PC-9 (cell line): ENCODE data around the gene POLA2. TPM values are rescaled to one million over a fixed set of nuclear protein-coding genes. Genes with fewer than 3 reads are reported as not detected.
A peak's percentile ranks its signal among the peaks of the same experiment; 100 is the strongest.

ENCODE experiments used
- BruUV-seq: library from RNA; stranded (reverse); fragments of 400-500 nt; replicated peaks from 2 replicates; lab custom pipeline; 2021; lab: Mats Ljungman, UMichigan
- CTCF ChIA-PET: fragments of 300-600 bp; sonication (Branson Sonifier 250); formaldehyde crosslinking; loops from one replicate; lab custom pipeline; 2022; ENCODE audit warnings: antibody characterized with exemption; lab: Charles Lee
- POLR2A ChIA-PET: fragments of 300-600 bp; sonication (Branson Sonifier 250); formaldehyde crosslinking; loops from one replicate; lab custom pipeline; 2022; ENCODE audit warnings: antibody characterized with exemption; ENCODE audit not compliant: unreplicated experiment; lab: Charles Lee
- DNase-seq, 2 experiments: peaks; one replicate each; pipeline versions ENCODE4 v3.0.0 to v3.0.0-alpha.2; 2015 to 2022; ENCODE audit warnings: mixed read lengths in 1 of 2
- H2AFZ ChIP-seq: fragments of 200-600 bp; sonication (generic); 2 replicates; pipeline ENCODE4 v1.8.1; 2017; ENCODE audit warnings: antibody characterized with exemption
- H3F3A ChIP-seq: fragments of 200-600 bp; sonication (generic); 2 replicates; pipeline ENCODE4 v1.8.1; 2017; ENCODE audit warnings: antibody characterized with exemption, mild to moderate bottlenecking, low read depth; ENCODE audit not compliant: insufficient read depth
- H3K27ac ChIP-seq: fragments of 200-600 bp; sonication (generic); 2 replicates; pipeline ENCODE4 v1.6.1; 2016; ENCODE audit warnings: mixed run types
- H3K27me3 ChIP-seq: fragments of 200-600 bp; sonication (generic); 2 replicates; pipeline ENCODE4 v1.6.1; 2016; ENCODE audit warnings: low read depth, mixed run types; ENCODE audit not compliant: insufficient read depth
- H3K36me3 ChIP-seq: fragments of 200-600 bp; sonication (generic); 2 replicates; pipeline ENCODE4 v1.6.1; 2016; ENCODE audit warnings: low read depth, mixed run types
- H3K4me1 ChIP-seq: fragments of 200-600 bp; sonication (generic); replicated peaks from 2 replicates; pipeline ENCODE4 v1.6.1; 2016; ENCODE audit warnings: mixed run types; ENCODE audit not compliant: insufficient read depth
- H3K4me2 ChIP-seq: fragments of 200-600 bp; sonication (generic); 2 replicates; pipeline ENCODE4 v1.6.1; 2017; ENCODE audit warnings: mixed run types
- H3K4me3 ChIP-seq: fragments of 200-600 bp; sonication (generic); 2 replicates; pipeline ENCODE4 v1.6.1; 2016; ENCODE audit warnings: mixed run types
- H3K79me2 ChIP-seq: fragments of 200-600 bp; sonication (generic); 2 replicates; pipeline ENCODE4 v1.6.1; 2017; ENCODE audit warnings: low read depth, mixed run types
- H3K9me2 ChIP-seq: fragments of 200-600 bp; sonication (generic); 2 replicates; pipeline ENCODE4 v1.8.1; 2017; ENCODE audit warnings: mild to moderate bottlenecking; ENCODE audit not compliant: insufficient read depth
- H3K9me3 ChIP-seq: fragments of 200-600 bp; sonication (generic); 2 replicates; pipeline ENCODE4 v1.8.1; 2016; ENCODE audit warnings: low read depth; ENCODE audit not compliant: insufficient read depth
- H4K20me1 ChIP-seq: fragments of 200-600 bp; sonication (generic); 2 replicates; pipeline ENCODE4 v1.8.1; 2017; ENCODE audit not compliant: insufficient read depth
- CTCF ChIP-seq: fragments of 200-600 bp; sonication (generic); conservative IDR thresholded peaks from 2 replicates; pipeline ENCODE4 v1.6.1; 2017; ENCODE audit warnings: mixed run types, antibody characterized with exemption, mild to moderate bottlenecking, moderate library complexity
- EZH2 ChIP-seq: fragments of 200-600 bp; sonication (generic); IDR thresholded peaks from 2 replicates; pipeline ENCODE4 v1.8.0; 2017; ENCODE audit warnings: antibody characterized with exemption, low read depth
- intact Hi-C: fragments of 100-400 bp; cut with micrococcal nuclease; formaldehyde crosslinking; loops from one replicate; pipeline ENCODE4 v1.10.0; 2022; ENCODE audit not compliant: unreplicated experiment
- total RNA-seq: library from RNA; stranded (reverse); gene quantifications from 2 replicates; pipeline ENCODE4 v1.2.3, GENCODE V29; 2021

Gene POLA2
- total RNA-seq, 1 experiment from 2014 or later, result 39.3 TPM

GRCh38 chr11:65327021-65327420, 65.3 kb downstream of the POLA2 start:
- Histone ChIP-seq H3K36me3 (peaks cover 7% of the 10 kb centered on the region), H3F3A (peaks cover 42% of the 10 kb centered on the region; the same call in 1 of the 2 replicates), H3K4me1 (peaks cover 7% of the 10 kb centered on the region), H2AFZ (no peak overlapping the region), H3K9me3 (no peaks in the 10 kb centered on the region), H3K9me2 (no peaks in the 10 kb centered on the region), H3K79me2 (0 out of 2 replicates have a peak, but pooled peaks cover 3% of the 10 kb centered on the region), H3K4me2 (no peak overlapping the region), H3K27ac (no peak overlapping the region), H3K27me3 (no peaks in the 10 kb centered on the region), H4K20me1 (peaks cover 9% of the 10 kb centered on the region), H3K4me3 (no peak overlapping the region)
- ChIA-PET POLR2A (interaction anchor here (0.7 kb wide), 1 partner anchor 52 kb away, joined by 20 read pairs; no protein-coding TSS in a partner anchor), CTCF (interaction anchor here (0.5 to 0.7 kb wide), 2 partner anchors 52 to 905 kb away, joined by 3 to 10 read pairs; no protein-coding TSS in a partner anchor)
- no peak for DNase-seq
- no TSS peak for BruUV-seq
- TF ChIP-seq CTCF (no peak), EZH2 (no peak)
- intact Hi-C loops, result no loop called here

GRCh38 chr11:65329478-65329877, 67.7 kb downstream of the POLA2 start:
- DNase-seq, result no peak
- Histone ChIP-seq H3F3A (peaks cover 36% of the 10 kb centered on the region; the same call in 1 of the 2 replicates), H3K9me3 (no peaks in the 10 kb centered on the region), H3K4me1 (peaks cover 8% of the 10 kb centered on the region), H3K4me3 (peak overlapping the region; percentile 4; the same call in 1 of the 2 replicates), H2AFZ (peak overlapping the region; percentile 71), H3K36me3 (no peaks in the 10 kb centered on the region), H3K79me2 (peaks cover 8% of the 10 kb centered on the region), H4K20me1 (no peaks in the 10 kb centered on the region), H3K9me2 (no peaks in the 10 kb centered on the region), H3K27me3 (no peaks in the 10 kb centered on the region), H3K4me2 (peak overlapping the region; percentile 67), H3K27ac (peak overlapping the region; percentile 26; the same call in 1 of the 2 replicates)
- no peak for TF ChIP-seq EZH2
- TF ChIP-seq CTCF, result no peak
- intact Hi-C loops, result no loop called here
- POLR2A ChIA-PET, result interaction anchor here (0.6 to 0.8 kb wide), 5 partner anchors 40 to 1744 kb away, joined by 3 to 16 read pairs (median 3); no protein-coding TSS in a partner anchor
- CTCF ChIA-PET, result interaction anchor here (0.5 to 4.9 kb wide), 19 partner anchors 9 to 975 kb away, joined by 3 to 102 read pairs (median 4); partner anchors contain the start of genes CDC42EP2 and POLA2
- BruUV-seq, result no TSS peak

- H3F3A ChIP-seq, result peaks cover 36% of the 10 kb centered on the region; the same call in 1 of the 2 replicates
- intact Hi-C loops, result loop anchor here (1.0 to 5.0 kb wide), 4 partner anchors 13 to 218 kb away; partner anchors contain the start of gene TM7SF2
- H3K27ac ChIP-seq, result peak overlapping the region; percentile 26; the same call in 1 of the 2 replicates
- no peaks in the 10 kb centered on the region for H3K36me3 ChIP-seq
- BruUV-seq, result no TSS peak
- peak overlapping the region; percentile 71 for H2AFZ ChIP-seq
- no peaks in the 10 kb centered on the region for H4K20me1 ChIP-seq
- ChIA-PET POLR2A (interaction anchor here (0.6 to 0.8 kb wide), 5 partner anchors 41 to 1743 kb away, joined by 3 to 16 read pairs (median 3); no protein-coding TSS in a partner anchor), CTCF (interaction anchor here (0.5 to 4.9 kb wide), 18 partner anchors 9 to 975 kb away, joined by 3 to 102 read pairs (median 4); partner anchors contain the start of genes CDC42EP2 and POLA2)
- H3K27me3 ChIP-seq, result no peaks in the 10 kb centered on the region
- H3K4me3 ChIP-seq, result peak overlapping the region; percentile 4; the same call in 1 of the 2 replicates
- DNase-seq, result peak; percentile 75 to 80
- H3K4me2 ChIP-seq, result peak overlapping the region; percentile 67
- no peaks in the 10 kb centered on the region for H3K9me3 ChIP-seq
- peaks cover 13% of the 10 kb centered on the region for H3K79me2 ChIP-seq
- no peak for TF ChIP-seq EZH2
- peak; percentile 94 for TF ChIP-seq CTCF
- H3K4me1 ChIP-seq, result peaks cover 13% of the 10 kb centered on the region
- no peaks in the 10 kb centered on the region for H3K9me2 ChIP-seq
Observed at GRCh38 chr11:65329944-65330403, 68.2 kb downstream of the POLA2 start.
